ENCODE measurements around the gene ANXA6.

ANXA6 gene

DNA sequence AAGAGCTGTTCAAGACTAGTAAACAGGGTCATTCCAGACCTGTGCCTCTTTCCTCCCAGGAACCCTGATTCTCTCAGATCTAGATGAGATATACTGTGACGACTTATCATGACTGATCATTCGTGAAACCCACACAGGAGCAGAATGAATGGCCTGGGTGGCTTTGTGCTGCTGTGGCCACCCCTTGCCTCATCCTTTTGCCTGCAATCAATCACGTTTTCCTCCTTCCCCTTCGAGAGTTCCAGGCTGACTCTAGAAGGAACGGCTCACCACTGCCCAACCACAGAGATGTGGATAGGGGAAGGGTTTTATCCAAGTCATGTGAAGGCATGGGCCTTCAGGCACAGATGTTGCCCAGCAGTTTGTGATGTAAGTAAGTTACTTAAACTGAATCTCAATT is 5.8 kb downstream of the ANXA6 start:
- DNase-seq (ENCODE audit: low read depth): peak; percentile 90
- H3K4me3 ChIP-seq (ENCODE audit: low read length): no peak overlapping the region
- TF ChIP-seq, protein P1, sequence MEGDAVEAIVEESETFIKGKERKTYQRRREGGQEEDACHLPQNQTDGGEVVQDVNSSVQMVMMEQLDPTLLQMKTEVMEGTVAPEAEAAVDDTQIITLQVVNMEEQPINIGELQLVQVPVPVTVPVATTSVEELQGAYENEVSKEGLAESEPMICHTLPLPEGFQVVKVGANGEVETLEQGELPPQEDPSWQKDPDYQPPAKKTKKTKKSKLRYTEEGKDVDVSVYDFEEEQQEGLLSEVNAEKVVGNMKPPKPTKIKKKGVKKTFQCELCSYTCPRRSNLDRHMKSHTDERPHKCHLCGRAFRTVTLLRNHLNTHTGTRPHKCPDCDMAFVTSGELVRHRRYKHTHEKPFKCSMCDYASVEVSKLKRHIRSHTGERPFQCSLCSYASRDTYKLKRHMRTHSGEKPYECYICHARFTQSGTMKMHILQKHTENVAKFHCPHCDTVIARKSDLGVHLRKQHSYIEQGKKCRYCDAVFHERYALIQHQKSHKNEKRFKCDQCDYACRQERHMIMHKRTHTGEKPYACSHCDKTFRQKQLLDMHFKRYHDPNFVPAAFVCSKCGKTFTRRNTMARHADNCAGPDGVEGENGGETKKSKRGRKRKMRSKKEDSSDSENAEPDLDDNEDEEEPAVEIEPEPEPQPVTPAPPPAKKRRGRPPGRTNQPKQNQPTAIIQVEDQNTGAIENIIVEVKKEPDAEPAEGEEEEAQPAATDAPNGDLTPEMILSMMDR (conservative IDR thresholded peaks at IDR 0.05; ENCODE audit: low read length): no peak

DNA sequence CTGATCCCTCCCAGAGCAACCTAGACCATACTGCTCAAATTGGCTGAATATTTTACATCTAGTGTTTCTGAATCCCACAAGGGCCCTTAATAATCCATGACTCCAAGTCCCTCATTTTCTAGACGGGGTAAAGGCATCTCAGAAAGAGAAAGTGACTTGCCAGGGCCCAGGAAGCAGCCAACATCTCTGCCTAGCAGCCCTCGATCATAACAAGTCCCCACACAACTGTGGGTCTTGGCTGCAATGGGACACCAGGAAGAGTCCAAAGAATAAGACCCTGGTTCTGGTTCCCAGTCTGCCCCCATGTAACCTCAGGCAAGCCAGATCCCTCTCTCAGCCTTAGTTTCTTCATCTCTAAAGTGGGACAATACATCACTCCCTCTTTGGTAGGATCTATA is 6.3 kb downstream of the ANXA6 start:
- TF ChIP-seq, protein P1 (conservative IDR thresholded peaks at IDR 0.05; ENCODE audit: low read length): no peak
- DNase-seq (ENCODE audit: low read depth): no peak
- H3K4me3 ChIP-seq (ENCODE audit: low read length): no peak overlapping the region

DNA sequence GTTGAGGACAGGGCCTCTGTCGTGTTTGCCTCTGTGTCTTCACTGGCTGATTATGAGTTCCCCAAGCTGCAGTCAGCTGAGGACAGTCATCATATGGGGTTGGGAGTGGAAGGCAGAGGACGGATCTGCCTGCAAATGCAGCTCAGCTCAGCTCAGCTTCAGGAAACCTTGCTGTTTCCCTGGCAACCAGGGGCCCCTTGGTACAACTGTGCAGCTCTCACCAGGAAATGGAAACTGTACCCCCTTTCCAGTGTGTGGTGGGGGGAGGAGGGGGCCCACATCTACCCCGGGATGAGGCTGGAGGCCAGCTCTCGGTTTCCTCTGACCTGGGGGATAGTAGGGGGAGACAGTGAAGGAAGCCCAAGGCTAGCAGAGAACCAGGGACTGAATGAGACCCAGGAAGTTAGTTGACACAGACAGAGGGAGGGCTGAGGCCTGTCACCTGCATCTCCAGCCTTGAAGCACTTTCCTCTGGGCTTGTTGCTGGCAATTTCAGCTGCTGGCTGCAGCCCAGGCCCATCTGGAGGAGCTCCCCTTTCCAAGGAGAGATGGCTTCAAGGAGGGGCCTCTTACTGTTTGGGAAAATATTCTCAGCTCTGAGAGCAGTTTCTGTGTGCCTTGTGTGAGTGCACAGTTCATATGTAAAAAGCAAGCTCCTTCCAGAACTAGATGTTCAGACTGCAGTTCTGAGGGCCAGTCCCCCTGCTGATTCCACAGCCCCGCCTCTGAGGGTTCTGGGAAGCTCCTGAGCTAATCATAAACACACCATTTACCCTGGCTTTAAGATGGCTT is 6.9 kb downstream of the ANXA6 start:
- TF ChIP-seq, protein P1 (conservative IDR thresholded peaks at IDR 0.05; ENCODE audit: low read length): no peak
- peak; percentile 60 for DNase-seq (ENCODE audit: low read depth)
- no peak overlapping the region for H3K4me3 ChIP-seq (ENCODE audit: low read length)

DNA sequence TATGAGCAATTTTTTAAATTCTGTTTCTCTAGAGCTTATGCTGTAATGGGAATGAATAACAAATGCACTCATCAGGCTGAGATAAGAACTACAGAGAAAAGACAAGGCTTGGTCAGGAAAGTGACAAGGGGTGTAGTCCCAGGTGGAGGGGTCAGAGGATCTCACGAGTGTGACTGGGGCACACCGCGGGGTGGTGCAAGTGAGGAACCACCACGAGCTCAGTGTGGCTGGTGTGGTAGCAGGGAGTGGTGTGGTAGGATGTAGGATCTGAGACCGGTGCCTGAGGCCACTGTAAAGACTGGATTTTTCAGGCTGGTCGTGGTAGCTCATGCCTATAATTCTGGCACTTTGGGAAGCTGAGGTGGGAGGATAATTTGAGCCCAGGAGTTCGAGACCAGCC is 9.0 kb downstream of the ANXA6 start:
- DNase-seq (ENCODE audit: low read depth): no peak
- no peak overlapping the region for H3K4me3 ChIP-seq (ENCODE audit: low read length)
- TF ChIP-seq, protein P1 (conservative IDR thresholded peaks at IDR 0.05; ENCODE audit: low read length): no peak

DNA sequence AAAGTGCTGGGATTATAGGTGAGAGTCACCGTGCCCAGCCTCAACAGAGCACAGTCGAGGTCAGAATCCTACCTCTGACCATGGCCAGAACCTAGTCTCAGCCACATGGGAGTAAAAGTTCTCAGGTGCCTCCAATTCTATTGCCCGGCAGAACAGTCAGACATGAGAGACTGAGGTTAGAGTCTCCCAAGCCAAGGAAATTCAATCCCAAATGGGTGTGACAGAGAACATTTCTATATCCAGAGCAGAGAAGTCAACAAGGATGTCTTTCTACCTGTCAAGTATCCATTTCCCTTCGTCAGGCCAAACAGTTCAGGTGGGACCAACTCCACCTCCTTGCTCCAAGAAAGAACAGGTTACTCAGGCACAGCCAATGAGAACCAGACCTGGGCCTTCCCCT is 10.5 kb downstream of the ANXA6 start:
- TF ChIP-seq, protein P1 (conservative IDR thresholded peaks at IDR 0.05; ENCODE audit: low read length): no peak
- H3K4me3 ChIP-seq (ENCODE audit: low read length): no peak overlapping the region
- DNase-seq (ENCODE audit: low read depth): no peak

DNA sequence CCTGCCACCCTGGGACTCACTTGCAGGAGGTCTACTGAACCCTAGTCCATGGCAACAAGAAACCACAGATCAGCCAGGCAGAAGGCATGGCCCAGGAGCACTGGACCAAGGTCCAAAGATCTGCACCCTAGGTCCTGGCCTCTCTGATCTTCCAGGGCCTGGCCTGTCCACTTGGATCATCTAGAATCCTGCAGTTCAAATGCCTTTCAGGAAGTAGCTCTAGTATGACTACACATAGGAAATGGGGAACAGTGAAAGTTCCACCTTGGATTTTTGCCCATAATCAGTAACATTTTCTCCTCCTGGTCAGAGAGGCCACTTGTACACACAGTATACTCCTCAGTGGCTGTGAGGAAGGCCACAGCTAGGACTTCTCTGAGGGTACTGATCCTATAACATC is 11.5 kb downstream of the ANXA6 start:
- TF ChIP-seq, protein P1 (conservative IDR thresholded peaks at IDR 0.05; ENCODE audit: low read length): no peak
- H3K4me3 ChIP-seq (ENCODE audit: low read length): no peak overlapping the region
- DNase-seq (ENCODE audit: low read depth): no peak

DNA sequence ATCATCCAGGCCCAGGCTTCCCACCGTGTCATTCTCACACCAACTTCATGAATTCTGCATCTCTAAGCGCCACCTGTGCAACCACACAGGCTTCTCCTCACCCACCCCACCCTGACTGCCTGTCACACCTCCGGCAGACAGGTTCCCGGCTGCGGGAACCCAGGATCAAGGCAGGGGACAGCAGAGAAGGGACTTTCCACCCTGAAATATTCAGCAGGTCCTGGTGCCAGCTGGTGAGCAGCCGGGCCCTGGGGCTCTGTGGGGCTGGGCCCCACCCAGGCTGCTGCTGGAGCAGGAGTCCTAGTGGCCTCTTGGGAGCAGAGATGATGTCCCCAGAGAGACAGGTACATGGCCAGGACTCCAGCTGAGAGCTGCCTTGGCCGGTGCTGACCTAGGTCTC is 12.7 kb downstream of the ANXA6 start:
- TF ChIP-seq, protein P1 (conservative IDR thresholded peaks at IDR 0.05; ENCODE audit: low read length): no peak
- no peak for DNase-seq (ENCODE audit: low read depth)

More for the DNA sequence above, 12.7 kb downstream of the ANXA6 start:
- H3K4me3 ChIP-seq (ENCODE audit: low read length): no peak overlapping the region
